ENCODE data around the gene FBXO5.

DNA sequence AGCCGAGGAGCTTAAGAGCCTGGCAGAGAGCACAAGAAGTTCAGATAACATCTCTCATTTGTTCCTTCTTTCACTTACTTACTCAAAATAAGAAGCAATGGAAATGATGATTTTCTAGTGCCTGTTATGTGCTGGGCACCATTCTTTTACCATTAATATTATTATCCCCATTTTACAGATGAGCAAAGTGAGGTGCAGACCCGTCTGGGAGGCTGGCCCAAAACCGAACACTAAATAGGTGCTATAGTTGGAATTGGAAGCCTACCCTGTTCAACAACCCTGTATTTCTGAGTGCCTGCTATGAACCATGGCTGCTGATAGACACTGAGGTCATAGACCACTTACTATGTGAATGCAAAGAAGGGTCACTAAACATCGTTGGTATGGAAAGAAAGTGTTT is 44.6 kb upstream of the FBXO5 start:
- TF ChIP-seq, protein P1, sequence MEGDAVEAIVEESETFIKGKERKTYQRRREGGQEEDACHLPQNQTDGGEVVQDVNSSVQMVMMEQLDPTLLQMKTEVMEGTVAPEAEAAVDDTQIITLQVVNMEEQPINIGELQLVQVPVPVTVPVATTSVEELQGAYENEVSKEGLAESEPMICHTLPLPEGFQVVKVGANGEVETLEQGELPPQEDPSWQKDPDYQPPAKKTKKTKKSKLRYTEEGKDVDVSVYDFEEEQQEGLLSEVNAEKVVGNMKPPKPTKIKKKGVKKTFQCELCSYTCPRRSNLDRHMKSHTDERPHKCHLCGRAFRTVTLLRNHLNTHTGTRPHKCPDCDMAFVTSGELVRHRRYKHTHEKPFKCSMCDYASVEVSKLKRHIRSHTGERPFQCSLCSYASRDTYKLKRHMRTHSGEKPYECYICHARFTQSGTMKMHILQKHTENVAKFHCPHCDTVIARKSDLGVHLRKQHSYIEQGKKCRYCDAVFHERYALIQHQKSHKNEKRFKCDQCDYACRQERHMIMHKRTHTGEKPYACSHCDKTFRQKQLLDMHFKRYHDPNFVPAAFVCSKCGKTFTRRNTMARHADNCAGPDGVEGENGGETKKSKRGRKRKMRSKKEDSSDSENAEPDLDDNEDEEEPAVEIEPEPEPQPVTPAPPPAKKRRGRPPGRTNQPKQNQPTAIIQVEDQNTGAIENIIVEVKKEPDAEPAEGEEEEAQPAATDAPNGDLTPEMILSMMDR (IDR thresholded peaks at IDR 0.05; ENCODE audit: low read depth, low read length, missing input control): no peak
- no peak for TF ChIP-seq SP1 (IDR thresholded peaks at IDR 0.05)
- no peak for TF ChIP-seq YY1 (IDR thresholded peaks at IDR 0.05)
- no peak for TF ChIP-seq MAX (IDR thresholded peaks at IDR 0.05)
- no peak for TF ChIP-seq TAF1 (conservative IDR thresholded peaks at IDR 0.05)
- no peak for TF ChIP-seq ATF3 (IDR thresholded peaks at IDR 0.05)
- no peak for TF ChIP-seq RXRA (IDR thresholded peaks at IDR 0.05)
- TF ChIP-seq JUND (IDR thresholded peaks at IDR 0.05): no peak
